NCI-H82 (cell line): ENCODE results near the gene SNX32.

Experiments
- DNase-seq: peaks from one replicate; lab custom pipeline; 2025; lab: John Stamatoyannopoulos, UW

The SNX32 gene

DNA sequence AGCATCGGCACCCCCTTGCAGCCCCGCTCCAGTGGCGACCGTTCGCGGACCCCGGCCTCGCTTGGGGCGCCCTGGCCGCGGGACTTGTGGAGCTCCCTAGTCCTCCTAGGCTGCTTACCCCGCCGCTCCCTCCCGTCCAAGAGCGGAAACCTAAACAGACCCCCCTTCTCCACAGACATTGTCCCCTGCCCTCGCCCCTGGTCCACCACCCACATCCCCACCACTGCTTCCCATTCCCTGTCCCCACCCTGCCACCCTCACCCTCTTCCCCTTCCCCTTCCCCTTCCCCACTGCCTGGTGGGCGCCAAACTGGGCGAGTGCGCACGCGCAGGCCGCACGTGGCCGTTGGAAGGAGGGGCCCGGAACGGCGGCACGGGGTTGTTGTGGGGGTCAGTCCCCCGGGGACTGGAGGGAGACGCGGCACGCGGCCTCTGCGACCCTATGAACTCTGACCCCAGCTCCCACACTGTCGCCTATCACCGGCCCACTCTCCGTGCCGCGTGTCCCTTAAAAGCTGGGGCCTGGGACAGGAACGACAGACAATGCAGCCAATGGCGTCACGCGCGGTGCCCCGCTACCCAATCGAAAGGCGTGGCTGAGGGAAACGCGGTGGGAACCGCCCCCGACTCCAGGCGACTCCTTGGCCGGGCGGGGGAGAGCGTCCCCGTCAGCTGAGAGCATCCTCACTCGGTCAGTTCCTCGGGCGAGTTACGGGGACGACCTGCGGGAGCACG, at the start of gene SNX32:
Gene SNX32, plus strand, starts transcription at position 667 of the 734 bp plus-strand sequence. CDS start 103 bp downstream, outside the sequence.
- peak; percentile 95 for DNase-seq

DNA sequence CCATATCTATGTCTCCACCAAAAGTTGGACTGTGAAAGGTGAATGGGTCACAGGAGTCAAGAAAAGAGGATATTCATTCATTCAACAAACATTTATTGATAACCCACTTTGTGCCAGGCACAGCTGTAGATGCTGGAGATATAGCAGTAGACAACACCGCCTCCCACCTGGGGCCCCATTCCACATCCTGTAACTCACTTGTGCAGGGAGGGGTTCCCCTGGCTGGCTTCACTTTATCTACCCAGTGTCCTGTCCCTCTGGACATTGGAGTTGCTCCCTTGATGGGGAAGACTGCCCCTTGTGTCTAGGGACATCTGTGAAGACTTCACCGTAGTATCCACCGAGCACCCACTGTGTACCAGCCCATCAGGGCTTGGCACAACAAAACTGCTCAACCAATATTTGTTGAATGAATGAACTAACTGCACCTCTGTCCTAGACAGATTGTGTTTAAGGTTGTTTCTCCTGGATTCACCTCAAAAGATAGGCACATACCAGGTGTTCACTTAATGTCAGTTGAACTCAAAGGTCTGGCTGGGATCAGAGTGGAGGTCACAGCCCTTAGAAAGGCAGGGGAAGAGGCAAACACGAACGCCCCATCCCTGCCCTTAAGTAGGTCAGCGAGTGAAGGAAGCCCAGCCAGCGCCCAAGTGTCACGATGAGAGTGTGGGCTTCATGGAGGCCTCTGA, 48.3 kb upstream of the SNX32 start:
- DNase-seq = no peak

DNA sequence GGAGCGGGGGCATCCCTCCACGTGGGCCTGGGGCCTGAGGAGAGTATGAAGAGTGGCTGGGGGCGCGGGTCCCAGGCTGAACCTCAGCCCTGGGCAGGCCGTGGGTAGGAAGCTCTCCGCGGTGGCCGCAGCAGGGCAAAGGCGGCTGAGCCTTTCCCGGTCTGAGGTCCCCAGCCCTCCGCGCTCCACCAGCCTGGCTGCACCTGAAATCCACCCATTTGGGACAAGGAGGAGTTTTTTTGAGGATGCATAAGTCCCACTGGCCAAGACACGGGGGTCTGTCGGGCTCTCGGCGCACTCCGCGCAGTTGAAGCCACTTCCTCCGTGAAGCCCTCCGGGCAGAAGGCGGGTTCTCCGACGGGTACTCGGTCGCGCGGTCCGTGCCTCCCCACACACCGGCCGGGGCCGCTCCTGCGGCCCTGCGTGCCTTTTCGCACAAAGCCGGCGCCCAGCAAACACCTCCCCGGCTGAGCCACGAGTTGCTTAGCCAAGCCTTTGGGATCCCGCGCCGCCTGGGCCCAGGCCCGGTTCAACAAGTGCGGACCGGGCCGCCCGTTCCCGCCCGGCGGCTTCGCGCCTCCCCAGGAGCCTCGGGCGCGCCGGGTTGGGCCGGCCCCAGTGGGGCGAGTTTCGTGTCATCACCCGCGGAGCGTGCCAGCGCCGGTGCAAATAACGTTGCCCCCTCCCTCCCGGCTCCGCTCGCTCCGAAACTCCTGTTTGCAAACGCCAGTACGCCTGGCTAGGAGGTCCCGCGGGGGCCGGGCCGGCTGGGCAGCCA, 47.6 kb upstream of the SNX32 start:
- DNase-seq = no peak

DNA sequence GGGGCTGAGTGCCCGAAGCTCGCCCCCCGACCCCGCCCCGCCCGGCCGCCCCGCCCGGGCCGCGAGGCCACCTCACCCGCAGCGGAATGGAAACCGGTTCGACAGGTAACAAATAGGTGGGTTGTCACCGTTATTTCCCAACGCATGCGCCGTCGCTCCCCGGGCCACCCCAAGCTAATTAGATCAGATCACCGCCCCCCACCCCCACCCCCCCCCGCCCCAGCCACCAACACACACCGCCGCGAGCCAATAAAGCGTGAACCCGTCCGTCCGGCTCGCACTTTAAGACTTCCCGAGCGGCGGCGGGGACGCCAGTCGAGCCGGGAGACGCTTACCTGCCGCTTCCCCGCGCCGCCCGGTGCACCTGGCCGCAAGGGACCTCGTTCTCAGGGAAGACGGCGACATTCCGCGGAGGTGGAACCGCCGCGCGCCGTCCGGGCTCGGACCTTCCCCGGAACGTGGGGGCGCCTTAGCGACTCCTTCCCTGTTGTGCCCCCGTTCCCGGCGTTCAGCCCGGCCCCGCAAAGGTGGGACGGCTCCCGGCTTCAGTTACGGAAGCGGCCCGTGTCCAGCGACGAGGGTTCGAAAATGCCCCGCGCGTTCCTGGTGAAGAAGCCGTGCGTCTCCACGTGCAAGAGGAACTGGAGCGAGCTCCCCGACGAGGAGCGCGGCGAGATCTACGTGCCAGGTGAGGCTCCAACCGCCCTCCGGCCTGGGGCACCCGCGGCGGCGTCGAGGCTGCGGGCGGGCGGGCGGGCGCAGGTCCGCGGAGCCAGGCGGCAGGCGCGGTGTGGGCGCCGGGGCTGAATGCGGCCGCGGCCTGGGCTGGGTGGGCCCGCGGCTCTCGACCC, 46.8 kb upstream of the SNX32 start, which contains the start of gene OVOL1:
Gene OVOL1, plus strand, starts transcription at position 278 of the 851 bp plus-strand sequence. Its CDS starts 311 bp downstream, at position 589.
- no peak for DNase-seq

DNA sequence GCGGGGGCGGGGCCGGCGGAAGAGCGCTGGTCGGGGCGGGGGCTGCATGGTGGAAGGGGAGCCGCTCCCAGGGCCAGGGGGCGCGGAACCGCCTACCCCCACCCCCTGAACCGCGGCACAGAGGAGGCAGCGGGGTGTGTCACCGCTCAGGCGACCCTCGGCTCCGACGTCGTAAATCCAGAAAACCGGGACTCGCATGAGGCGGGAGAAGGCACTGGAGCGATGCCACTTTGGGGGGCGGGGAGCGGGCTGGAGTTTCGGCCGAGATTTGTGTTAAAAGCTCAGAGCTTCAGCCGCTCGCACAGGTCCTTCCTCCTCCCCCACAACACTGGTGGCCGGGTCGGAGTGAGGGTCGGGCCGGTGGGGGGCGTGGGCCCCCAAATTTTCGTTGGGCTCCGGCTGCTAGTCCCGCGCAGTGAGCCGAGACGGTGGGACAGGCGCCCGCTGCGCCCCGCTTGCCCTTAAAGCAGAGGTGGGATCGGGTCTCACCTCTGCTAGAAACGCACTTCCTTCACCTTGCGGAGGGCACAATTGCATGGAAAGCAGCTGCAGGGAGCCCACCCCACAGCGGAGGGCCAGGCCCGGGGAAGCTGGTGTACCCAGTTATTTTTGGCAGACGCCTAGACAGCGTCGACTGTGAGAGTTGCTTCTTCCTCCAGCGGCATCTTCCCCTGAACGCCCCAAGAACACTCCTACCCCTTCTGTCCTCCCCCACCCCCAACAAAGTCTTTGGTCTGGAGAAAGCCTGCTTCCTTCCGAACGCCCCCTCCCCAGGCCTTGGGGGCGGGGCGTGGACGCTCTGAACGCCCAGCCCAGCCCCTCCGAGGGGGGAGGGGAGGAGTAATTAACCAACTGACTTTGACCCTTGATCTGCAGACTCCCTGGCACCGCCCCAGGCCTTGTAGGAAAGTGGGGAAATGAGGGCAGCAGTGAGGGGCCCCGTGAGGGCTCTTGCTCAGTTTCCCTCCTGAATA, 45.8 kb upstream of the SNX32 start:
- peak; percentile 29 for DNase-seq

- DNase-seq = no peak
Observed at GRCh38 chr11:65788821-65789220, 44.9 kb upstream of the SNX32 start.

- DNase-seq = no peak
Observed at GRCh38 chr11:65789230-65790103, 44.3 kb upstream of the SNX32 start.

DNA sequence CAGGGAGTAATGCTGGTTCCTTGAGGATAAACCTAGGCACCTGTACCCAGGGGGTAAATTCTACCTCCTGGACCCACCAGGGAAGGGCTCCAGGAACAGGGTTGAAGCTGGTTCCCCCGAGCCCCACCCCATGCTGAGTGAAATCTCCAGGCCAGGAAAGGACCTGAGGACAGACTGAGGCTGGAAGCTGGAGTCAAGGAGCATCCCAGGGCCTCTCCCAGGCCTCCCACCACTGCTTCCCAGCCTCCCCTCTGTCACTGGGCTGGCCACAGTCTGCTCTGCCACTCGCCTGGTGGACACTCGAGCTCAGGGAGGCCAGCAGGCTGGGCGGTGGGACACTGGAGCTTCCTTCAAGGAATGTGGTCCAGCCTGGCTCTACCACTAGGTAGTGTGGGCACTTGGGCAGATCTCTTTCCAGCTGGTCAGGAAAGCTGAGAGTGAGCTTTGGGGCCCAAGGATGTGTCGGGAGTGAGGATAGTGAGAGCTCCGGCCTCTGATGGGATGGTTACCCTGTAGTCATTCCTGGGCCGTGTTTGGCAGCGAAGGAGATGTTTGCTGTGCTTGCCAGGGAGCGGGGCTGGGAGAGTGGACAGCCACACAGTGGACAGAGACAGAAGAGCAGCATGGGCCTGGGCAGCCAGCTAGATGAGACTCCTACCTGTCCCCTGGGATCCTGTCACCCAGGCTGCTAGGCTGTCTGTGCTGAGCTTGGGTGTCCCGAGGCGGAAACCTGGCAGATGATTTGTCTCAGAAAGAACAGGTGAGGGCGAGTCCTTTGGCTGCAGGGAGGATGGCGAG, 43.5 kb upstream of the SNX32 start:
- no peak for DNase-seq

DNA sequence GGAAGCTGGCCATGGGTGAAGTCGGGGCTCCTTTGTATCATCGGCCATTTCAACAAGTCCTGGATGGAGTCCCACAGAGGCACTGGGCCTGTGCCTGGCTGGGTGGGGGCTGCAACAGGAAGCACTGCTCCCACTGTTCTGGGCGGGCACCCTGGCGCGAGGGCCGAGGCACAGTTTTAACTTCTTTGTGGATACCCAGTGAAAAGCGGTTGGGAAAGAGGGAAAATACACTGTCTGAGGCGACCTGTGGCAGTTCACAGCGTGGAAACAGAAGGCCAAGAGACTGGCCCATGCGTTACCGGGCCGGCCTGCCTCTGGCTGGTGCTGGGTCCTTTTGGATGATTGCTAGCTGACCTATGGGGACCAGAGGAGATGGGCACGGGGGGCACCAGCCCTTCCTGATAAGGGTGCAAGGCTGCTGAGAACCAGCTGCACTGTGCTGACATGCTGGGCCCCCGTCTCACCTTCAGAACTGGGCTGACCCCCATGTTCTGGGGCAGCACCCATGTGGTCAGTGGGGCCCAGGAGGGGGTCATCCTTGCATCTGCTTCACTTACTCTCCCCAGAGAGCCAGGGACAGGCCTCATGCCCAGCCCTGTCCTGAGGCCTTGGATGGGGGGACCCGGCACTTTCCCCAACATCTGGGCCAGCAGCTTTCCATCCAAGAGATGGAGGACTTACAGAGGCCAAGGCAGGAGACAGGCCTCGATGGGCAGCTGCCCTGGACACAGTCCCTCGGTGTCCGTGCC, 42.7 kb upstream of the SNX32 start:
- DNase-seq = no peak

GRCh38 chr11:65791719-65792213, 42.0 kb upstream of the SNX32 start:
- no peak for DNase-seq

- no peak for DNase-seq
Observed at GRCh38 chr11:65792456-65792855, 41.3 kb upstream of the SNX32 start.

DNA sequence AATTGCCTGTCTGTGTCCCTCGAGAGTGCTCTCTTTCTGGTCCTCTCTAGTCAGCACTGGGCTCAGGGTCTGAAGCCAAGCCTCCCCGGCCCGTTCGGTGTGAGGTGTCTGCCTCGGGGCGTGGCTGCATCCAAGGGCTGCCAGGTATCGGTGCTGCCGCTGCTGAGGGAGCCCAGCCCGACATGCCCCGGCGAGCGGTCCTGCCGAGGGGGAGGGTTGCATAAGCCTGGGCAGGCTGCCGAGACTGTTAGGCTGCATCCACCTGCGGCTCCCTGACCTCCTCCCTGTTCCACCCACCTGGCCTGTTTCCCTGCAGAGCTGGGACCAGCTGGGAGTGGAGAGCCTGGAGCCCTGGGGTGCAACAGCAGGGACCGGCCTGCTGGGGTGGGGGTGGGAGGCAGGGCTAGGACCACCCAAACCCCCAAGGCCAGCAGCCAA, 40.6 kb upstream of the SNX32 start:
- DNase-seq = no peak

GRCh38 chr11:65793625-65794400, 40.0 kb upstream of the SNX32 start:
- no peak for DNase-seq

DNA sequence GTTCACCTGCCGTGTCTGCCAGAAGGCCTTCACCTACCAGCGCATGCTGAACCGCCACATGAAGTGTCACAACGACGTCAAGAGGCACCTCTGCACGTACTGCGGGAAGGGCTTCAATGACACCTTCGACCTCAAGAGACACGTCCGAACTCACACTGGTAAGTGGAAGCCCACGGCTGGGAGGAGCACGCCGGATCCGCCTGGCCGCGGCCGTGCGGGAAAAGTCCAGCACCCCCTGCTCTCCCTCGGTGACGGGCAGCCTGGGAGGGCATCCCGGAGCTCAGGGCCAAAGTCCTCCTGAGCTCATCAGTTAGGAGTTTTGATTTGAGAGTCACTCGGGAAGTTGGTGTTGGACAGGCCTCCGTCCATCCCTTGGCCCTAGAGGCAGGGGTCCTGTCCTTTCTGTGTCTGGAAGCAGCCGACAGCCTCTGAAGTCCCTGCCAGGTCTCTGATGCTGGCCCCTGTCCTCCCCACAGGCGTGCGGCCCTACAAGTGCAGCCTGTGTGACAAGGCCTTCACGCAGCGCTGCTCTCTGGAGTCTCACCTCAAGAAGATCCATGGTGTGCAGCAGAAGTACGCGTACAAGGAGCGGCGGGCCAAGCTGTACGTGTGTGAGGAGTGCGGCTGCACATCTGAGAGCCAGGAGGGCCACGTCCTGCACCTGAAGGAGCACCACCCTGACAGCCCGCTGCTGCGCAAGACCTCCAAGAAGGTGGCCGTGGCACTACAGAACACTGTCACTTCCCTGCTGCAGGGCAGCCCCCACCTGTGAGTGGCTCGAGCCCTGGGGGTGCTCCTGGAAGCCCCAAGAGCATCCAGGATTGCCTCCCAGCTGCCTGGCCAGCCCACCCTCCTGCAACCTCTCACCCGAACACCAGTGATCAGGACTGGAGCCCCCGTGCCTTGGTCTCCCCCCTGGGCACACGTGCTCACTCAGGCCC, 38.9 kb upstream of the SNX32 start:
- DNase-seq = no peak

GRCh38 chr11:65796726-65797601, 36.8 kb upstream of the SNX32 start:
- DNase-seq = no peak
